Mammary epithelial cell (primary cell): ENCODE data around the gene TPM4.

Source experiments
- CTCF ChIP-seq, 2 donors: IDR thresholded peaks in 1 of 2; conservative IDR thresholded peaks in 1 of 2; 2 replicates each; pipeline ENCODE4 v1.5.1; 2011 to 2012; ENCODE audit warnings: inconsistent platforms in 2 of 2, low read length in 2 of 2, mild to moderate bottlenecking in 2 of 2, control low read depth in 1 of 2, low read depth in 1 of 2; ENCODE audit not compliant: insufficient read depth in 1 of 2; ENCODE audit errors: extremely low read depth in 1 of 2
- EZH2 ChIP-seq: IDR thresholded peaks from 2 replicates; pipeline ENCODE4 v1.6.1; 2012; ENCODE audit warnings: low read length, inconsistent platforms, borderline replicate concordance

GRCh38 chr19:16071072-16071691 is 5.1 kb upstream of the TPM4 start:
- no peak for TF ChIP-seq CTCF (conservative IDR thresholded peaks at IDR 0.05 in 1 of 2, IDR thresholded peaks at IDR 0.05 in 1 of 2; ENCODE audit: extremely low read depth in 1 of 2, insufficient read depth in 1 of 2, low read depth in 1 of 2, low read length in 2 of 2)
- TF ChIP-seq EZH2, result no peak
